Kidney epithelial cell (primary cell): ENCODE data around the gene GNAT2. TPM values are rescaled to one million over a fixed set of nuclear protein-coding genes. Genes with fewer than 3 reads are reported as not detected.

Experiments
- DNase-seq: peaks from one replicate; pipeline ENCODE4 v3.0.0-alpha.2; 2010; ENCODE audit warnings: low read depth
- H3K27me3 ChIP-seq: 2 replicates; pipeline ENCODE4 v1.6.0; 2011; ENCODE audit warnings: low read length; ENCODE audit not compliant: control insufficient read depth, insufficient read depth
- H3K36me3 ChIP-seq: 2 replicates; pipeline ENCODE4 v1.5.1; 2011; ENCODE audit warnings: low read length; ENCODE audit not compliant: control insufficient read depth, insufficient read depth
- H3K4me3 ChIP-seq: 2 replicates; pipeline ENCODE4 v1.5.1; 2011; ENCODE audit warnings: low read depth, mild to moderate bottlenecking, control low read depth, low read length
- CTCF ChIP-seq: IDR thresholded peaks from 2 replicates; pipeline ENCODE4 v1.5.1; 2011; ENCODE audit warnings: mild to moderate bottlenecking, moderate library complexity, low read length, control low read depth, inconsistent platforms; ENCODE audit not compliant: insufficient read depth, poor library complexity, severe bottlenecking
- total RNA-seq: library from RNA; depleted of rRNA; stranded (reverse); fragments of >200 nt; gene quantifications from 2 replicates; pipeline ENCODE4 v1.2.3, GENCODE V29; 2015

The GNAT2 gene
- total RNA-seq, 1 donor from 2014 or later = not detected

- no peak for TF ChIP-seq CTCF
- H3K36me3 ChIP-seq = no peaks in the 10 kb centered on the region
- H3K4me3 ChIP-seq = no peak overlapping the region
- DNase-seq = no peak
- no peaks in the 10 kb centered on the region for H3K27me3 ChIP-seq
These were observed 52.4 kb downstream of the GNAT2 start for GRCh38 chr1:109566982-109567381.

DNA sequence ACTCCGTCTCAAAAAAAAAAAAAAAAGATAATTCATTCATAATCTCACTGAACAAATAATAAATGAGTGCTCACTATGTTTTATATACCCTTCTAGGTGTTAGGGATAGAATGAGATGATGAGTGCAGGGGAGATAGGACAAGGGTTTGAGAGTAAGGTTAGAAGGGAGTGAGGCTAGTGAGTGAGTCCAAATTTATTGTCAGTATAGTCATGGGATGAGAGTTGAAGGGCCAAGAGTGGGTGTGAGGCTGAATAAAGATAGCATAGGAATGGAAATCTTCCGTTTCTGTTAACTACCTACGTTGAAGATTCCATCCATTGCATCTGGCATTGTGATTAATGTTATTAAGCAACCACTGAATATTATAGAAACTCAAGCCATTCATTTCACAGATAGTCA, 54.2 kb downstream of the GNAT2 start:
- no peak overlapping the region for H3K4me3 ChIP-seq
- H3K27me3 ChIP-seq = no peaks in the 10 kb centered on the region
- no peak for TF ChIP-seq CTCF
- no peaks in the 10 kb centered on the region for H3K36me3 ChIP-seq
- DNase-seq = no peak

- Histone ChIP-seq H3K27me3 (no peaks in the 10 kb centered on the region), H3K36me3 (no peaks in the 10 kb centered on the region), H3K4me3 (no peak overlapping the region)
- no peak for DNase-seq
- TF ChIP-seq CTCF = no peak
These were observed 55.1 kb downstream of the GNAT2 start for GRCh38 chr1:109564194-109564878.

DNA sequence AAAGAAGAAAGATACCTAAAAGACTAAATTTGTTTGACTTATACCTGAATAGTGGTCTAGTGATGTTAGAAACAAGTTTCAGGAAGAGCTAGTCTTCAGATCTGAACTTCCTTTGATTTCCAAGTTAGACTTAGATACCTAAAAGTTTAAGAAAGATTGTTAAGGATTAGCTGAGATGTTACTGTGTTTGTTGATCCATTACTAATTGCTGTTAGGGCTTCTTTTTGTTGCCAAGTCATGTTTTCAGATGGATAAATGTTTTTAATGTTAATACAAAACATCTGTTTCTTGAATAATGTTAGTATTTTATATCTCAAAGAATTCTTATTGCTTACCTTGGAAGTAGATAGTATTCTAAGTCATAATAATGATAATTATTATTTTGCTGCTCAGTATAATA, 59.4 kb downstream of the GNAT2 start:
- Histone ChIP-seq H3K27me3 (no peaks in the 10 kb centered on the region), H3K4me3 (no peak overlapping the region), H3K36me3 (no peaks in the 10 kb centered on the region)
- no peak for DNase-seq
- TF ChIP-seq CTCF = no peak

GRCh38 chr1:109557520-109557919, 61.9 kb downstream of the GNAT2 start:
- Histone ChIP-seq H3K27me3 (no peaks in the 10 kb centered on the region), H3K36me3 (no peaks in the 10 kb centered on the region), H3K4me3 (no peak overlapping the region)
- TF ChIP-seq CTCF = no peak
- DNase-seq = no peak

- Histone ChIP-seq H3K36me3 (no peaks in the 10 kb centered on the region), H3K27me3 (no peaks in the 10 kb centered on the region), H3K4me3 (no peak overlapping the region)
- no peak for DNase-seq
- no peak for TF ChIP-seq CTCF
These were observed 62.9 kb downstream of the GNAT2 start for GRCh38 chr1:109556563-109556962.
